Globus pallidus (tissue), 1 donor: Measurements from ENCODE around the gene TMEM247.

Experiments used
- DNase-seq: peaks from one replicate; pipeline ENCODE4 v3.0.0-alpha.2; 2015; ENCODE audit warnings: low spot score

TMEM247 gene

DNA sequence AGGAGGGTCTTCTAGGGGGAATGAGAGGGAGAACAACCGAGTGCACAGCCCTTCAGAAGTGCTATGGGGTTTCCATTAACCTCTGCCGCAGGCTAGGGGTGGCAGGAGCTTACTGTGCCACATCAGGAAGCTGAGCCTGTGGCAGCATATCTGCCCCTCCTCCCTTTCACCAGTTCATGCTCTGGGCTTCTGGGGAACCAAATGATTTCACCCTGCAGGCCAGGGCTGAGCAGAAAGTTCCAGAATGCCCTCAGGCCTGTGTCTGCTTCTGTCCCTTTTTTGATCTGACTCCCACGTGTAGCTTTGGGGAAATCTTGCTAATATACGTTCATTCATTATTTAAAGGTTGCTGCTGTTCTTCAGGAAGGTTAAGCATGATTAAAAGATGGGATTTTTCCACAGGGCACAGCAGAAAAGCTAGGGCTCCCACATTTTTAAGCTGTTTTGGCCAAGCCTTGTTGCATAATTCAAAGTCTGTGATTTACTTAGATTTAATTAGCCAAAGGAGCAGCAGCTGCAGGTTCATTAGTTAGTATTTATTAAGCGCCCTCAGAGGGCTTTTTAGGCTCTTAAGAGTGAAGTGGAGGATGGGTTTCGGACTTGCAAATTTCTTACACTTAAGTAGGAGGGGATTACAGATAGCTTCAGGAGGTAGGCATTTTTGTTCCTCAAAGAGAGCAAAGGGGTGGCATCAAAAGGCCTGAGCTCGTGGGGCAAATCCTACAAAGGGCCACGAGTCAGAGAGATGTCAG lies 10.2 kb downstream of the TMEM247 start:
- peak; percentile 54 for DNase-seq

DNA sequence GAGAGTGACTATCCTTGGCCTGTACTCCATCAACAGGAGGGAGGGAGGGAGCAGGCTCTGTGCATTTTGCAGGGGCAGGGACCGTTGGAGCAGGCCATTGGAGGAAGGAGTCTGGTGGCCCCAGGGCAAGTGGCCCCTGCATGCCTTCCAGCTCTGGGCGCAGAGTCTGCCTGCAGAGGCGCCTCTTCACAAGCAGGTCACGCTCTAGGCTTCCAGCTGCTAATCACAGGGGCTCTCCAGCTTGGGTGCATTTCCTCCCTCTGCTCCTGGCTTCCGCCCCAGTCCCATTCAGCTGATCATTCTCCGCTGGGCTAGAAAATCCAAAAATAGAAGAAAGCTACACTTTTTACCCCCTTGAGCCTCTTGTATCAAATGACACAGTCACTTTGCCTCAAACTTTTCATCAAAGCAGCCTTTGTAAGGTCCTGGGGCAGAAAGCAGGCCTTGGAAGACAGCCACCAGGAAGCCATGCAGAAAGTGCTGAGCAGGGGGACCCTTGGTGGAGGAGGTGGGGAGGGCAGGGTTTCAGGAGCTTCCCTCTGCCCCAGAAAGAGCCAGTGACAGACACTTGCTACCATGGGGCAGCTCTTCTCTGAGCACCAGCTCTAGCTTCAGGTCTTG lies 11.3 kb downstream of the TMEM247 start:
- DNase-seq, result peak; percentile 87

GRCh38 chr2:46492301-46492700 lies 12.9 kb downstream of the TMEM247 start:
- DNase-seq, result no peak

DNA sequence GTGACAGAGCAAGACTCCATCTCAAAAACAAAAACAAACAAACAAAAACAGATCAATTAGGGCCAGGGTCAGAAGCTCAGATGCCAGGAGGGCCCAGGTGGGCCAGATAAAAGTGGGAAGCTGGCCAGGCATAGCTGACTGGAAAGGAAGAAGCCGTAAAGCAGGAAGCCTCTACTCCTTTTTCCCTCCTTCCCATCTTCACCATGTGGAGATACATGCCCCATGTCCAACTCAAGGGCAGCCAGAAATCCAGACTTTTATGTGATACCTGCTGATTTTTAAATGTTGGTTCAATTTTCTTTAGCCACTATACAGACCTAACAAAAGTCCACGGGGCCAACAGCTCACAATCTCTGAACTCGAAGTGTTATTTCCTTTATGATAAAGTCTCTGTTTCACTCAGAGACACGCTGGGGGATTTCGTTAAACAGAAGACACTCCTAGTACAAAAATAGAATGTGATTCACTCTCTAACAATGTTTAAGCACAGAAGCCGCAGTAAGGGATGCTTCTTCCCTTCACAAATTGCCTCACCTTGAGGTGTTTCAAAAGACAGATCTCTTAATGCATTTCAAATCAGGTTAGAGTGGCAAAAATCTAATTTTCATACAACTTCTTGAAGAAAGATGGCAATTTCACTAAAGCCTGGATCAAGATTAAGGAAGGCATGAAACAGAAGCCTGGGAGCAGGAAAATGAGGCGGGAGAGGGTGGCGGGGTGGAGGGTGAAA lies 14.0 kb downstream of the TMEM247 start:
- no peak for DNase-seq

DNA sequence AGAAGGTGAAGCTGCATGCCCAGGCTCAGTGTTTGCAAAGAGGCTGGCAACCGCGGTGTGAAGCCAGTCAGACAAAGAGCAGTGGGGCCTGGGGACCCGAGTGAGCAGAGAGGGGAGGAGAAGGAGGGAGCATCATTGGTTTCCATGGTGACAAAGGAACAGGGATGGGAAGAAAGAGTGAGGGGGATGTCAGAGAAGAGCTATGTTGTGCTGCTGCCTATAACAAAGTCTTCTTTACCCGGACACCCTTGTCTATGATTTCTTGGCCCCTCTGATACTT lies 14.5 kb downstream of the TMEM247 start:
- no peak for DNase-seq

DNA sequence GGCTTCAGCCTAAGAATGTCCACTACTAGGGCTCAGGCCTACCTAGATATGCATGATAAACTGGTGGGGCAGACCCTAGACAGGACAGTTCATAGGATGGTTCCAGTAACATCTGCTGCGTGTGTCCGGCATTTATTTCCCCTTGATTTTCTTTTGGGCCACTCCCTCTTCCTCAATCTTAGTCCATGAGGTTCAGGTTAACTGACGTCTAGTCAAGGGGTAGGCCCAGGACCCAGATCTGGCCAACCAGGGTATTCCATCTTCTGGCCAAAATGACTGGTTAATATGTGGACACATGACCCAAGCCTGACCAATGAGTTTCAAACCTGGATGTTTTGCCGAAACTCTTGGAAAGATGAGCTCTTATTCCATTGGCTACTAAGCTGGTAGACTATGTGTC lies 15.2 kb downstream of the TMEM247 start:
- no peak for DNase-seq

- no peak for DNase-seq
Observed at GRCh38 chr2:46495231-46496030, 16.1 kb downstream of the TMEM247 start.

DNA sequence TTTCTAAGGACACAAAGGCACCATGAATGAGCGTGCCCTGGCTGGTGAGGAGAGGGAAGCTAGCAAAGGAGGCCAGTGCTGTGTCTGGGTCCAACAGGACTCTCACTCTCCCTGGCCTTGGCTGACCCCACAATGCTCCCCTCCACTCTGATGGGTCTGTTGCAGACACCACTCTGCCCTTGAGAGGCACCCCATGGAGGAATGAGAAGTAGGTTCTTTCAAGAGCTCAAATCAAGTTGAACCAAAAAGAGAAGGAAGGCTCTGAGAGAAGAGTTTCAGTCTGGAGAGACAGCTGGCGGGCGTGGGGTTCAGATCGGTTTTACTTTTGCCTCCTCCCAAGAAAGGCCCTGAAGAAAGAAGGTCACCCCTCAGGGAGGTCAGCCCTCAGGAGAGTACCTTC lies 18.4 kb downstream of the TMEM247 start:
- no peak for DNase-seq

DNA sequence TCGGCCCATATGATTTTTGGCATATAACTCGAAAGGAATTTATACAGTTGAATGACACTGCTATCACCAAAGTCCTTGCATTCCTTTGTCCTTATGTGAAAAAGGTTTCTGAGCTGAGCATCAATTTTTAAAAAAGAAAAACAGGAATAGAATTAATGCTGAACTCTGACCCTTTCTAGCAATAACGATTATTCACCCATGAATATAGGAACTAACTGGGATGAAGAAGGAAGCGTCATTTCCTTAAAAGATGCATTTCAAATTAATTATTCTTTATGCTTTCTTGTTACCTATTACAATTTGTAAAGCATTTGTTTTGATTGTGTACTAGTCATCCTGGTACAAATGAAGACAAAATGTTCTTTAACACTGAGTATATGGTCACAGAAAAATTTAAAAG lies 19.3 kb downstream of the TMEM247 start:
- DNase-seq, result no peak

GRCh38 chr2:46499392-46499785 lies 20.0 kb downstream of the TMEM247 start:
- no peak for DNase-seq

- no peak for DNase-seq
Observed at GRCh38 chr2:46500801-46501200, 21.4 kb downstream of the TMEM247 start.

- no peak for DNase-seq
Observed at GRCh38 chr2:46502291-46502885, 23.0 kb downstream of the TMEM247 start.

- DNase-seq, result no peak
Observed at GRCh38 chr2:46503686-46504085, 24.3 kb downstream of the TMEM247 start.

DNA sequence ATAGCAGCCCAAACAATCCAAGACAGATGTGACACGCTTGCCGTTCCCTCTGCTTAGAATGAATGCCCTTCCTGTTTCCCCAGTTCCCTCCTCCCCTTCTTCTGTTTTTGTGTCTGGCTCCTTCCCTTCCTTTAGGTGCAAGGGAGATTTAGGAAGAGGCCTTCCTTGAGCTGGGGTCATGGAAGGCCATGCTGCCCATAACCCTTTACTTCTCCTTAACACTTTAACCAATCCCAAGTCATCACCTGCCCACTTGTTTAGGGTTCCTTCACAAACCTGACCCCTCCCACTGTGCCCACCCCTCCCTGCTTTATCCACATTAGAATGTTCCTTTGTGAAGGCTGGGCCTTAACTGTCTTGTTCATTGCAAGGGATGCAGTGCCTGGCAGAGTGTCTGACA lies 24.9 kb downstream of the TMEM247 start:
- no peak for DNase-seq

DNA sequence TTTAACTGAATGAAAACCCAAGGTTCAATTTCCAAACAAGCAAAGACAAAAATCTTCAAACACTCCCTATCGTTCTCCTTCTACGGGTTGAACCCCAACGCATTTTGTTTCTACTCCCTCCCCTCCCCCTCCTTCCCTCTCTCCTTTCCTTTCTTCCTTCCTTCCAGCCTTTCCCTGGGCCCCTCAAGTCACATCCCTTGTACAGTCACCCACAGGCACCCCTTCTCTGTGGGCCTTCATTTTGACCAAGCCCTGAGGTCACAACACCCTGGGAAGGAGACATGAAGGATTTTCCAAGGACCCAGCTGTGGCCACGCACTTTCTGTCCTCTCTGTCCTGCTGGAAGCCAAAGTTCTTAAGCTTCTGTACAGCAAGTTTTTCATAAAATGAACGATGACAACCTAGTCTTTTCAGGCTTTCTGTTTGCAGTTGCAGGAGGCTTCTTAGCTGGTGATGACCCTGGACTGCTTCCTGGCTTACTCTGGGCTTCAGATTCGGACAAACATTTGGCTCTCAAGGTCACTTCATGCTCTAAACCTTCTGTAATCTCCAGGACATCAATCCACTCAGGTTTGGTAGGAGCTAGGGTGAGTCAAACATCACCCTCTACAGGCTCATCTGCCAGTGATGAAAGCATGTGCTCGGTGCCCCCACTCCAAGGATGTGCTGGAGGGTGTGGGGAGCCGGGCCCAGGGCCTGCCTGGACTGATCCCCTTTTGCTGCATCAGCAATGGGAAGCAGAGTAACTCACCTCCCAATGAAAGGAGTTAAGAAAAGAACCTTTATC lies 25.5 kb downstream of the TMEM247 start:
- no peak for DNase-seq

DNA sequence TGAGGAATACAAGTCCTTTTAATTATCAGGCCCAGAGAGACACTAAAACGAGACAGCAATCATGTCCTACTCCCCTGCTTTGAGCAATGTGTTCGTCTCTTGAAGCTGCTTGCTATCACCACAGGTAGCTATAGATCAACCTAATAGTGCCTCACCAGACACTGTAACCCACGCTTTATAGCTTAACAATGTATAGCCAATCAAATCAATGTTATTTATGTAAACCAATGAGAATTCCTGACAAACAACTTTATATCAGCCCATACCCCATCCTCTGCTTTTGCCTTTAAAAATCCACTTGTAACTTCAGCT lies 26.1 kb downstream of the TMEM247 start:
- no peak for DNase-seq

- DNase-seq, result no peak
Observed at GRCh38 chr2:46506131-46506706, 26.9 kb downstream of the TMEM247 start.

DNA sequence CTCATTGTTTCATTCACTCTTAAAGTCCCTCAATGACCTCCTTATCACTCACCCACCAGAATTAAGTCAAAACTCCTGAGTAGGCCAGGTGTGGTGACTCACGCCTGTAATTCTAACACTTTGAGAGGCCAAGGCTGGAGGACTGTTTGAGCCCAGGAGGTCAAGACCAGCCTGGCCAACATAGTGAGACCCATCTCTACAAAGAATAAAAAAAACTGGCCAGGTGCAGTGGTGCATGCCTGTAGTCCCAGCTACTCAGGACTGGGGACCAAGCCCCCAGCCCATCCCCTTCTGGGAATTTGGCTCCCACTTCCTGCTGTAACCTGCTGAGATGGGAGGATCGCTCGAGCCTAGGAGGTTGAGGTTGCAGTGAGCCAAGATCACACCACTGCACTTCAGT lies 28.9 kb downstream of the TMEM247 start:
- no peak for DNase-seq

DNA sequence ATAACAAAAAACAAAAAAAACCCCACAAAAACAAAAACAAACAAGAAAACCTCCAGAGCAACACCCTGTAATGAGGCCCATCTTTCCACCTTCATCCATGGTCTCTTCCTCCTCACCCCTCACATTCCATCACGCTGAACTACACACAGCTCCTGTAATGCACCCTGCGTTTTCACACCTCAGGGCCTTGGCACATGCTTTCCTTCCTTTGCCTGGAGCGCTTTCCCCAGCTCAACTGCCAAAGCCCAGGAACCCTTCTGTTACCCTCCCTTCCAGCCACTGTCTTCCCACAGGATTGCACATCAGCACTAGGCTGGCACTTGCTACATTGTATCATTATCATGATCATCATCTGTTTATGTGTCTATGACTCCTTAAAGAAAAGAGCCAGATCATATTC lies 29.4 kb downstream of the TMEM247 start:
- no peak for DNase-seq

- DNase-seq, result no peak
Observed at GRCh38 chr2:46509804-46510203, 30.4 kb downstream of the TMEM247 start.

DNA sequence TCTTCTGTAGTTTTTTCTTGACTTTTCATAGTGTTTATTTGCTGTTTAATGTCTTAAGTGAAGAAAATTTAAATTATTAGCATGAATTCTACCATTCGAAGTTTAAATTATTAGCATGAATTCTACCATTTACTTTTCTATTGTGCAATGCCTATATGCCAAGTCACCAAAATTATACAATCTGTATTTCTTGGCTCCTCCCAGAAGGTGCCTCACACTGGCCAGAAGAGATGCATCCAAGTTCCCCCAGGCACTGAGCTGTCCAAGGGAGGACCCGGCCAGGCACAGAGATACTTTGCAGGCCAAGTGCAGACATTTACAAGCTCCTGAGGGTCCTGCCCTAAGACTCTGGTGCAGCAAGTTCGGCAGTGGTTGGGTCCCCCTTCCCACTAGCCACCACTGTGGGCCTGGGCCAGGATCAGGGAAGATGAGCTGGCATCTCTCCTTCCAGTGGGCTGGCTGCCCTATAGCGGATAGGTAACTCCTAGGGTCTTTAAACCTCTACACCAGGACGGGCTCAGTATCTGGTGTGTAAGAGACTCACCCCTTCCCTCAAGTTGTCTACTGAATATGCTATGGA lies 31.3 kb downstream of the TMEM247 start:
- DNase-seq, result no peak
